HG03439 (cell line): ENCODE data around the gene SPATA25.
"Not testable (repeated sequence)": the region's sequence is repeated elsewhere in the genome, so short reads cannot be mapped to it uniquely, and the experiment has no call there.

Experiments used
- ATAC-seq: cut with Tn5 transposase; IDR thresholded peaks from one replicate; pipeline ENCODE4 v1.9.1; 2021; ENCODE audit warnings: mild to moderate bottlenecking, moderate library complexity; ENCODE audit not compliant: unreplicated experiment

SPATA25 gene

DNA sequence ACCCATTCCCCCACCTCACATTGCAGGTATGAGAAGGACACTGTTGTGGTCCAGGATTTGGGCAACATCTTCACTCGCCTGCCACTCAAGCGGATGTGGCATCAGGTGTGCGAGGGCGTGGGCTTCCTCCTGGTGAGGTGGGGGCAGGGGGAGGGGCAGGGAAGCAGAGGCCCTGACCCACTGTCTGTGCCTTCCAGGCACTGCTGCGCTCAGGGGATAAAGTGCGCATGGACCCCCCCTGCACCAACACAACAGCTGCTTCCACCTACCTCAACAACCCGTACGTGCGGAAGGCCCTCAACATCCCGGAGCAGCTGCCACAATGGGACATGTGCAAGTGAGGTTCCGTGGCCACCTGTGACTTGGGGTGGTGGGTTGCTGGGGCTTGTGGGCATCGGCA, 7.4 kb upstream of the SPATA25 start:
- no peak for ATAC-seq

GRCh38 chr20:45893831-45894230, 6.4 kb upstream of the SPATA25 start:
- no peak for ATAC-seq

DNA sequence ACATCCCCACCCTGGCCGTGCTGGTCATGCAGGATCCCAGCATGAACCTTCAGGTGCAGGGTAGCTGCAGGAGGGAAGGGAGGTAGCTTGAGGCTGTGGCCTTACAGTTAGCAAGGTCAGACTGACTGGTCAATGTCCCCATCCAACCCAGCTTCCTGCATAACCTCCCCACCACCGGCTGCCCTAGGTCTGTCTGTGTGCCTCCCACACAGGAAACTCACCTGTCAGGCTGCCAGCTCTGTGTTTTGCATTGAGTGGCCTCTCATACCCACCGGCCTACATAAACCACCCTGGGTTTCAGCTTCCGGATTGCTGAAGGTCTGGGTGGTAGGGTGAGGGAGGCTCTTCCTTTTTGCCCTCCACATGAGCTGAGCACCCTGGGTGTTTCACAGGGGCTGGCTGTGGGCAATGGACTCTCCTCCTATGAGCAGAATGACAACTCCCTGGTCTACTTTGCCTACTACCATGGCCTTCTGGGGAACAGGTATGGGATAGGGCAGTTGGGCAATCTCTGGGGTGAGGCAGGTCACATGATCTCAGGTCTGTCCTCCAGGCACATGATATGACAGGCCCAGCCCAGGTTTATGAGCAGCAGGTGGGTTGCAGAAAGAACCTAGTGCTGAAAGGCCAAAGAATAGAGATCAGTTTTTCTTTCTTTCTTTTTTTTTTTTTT, 5.5 kb upstream of the SPATA25 start:
- ATAC-seq, result no peak

DNA sequence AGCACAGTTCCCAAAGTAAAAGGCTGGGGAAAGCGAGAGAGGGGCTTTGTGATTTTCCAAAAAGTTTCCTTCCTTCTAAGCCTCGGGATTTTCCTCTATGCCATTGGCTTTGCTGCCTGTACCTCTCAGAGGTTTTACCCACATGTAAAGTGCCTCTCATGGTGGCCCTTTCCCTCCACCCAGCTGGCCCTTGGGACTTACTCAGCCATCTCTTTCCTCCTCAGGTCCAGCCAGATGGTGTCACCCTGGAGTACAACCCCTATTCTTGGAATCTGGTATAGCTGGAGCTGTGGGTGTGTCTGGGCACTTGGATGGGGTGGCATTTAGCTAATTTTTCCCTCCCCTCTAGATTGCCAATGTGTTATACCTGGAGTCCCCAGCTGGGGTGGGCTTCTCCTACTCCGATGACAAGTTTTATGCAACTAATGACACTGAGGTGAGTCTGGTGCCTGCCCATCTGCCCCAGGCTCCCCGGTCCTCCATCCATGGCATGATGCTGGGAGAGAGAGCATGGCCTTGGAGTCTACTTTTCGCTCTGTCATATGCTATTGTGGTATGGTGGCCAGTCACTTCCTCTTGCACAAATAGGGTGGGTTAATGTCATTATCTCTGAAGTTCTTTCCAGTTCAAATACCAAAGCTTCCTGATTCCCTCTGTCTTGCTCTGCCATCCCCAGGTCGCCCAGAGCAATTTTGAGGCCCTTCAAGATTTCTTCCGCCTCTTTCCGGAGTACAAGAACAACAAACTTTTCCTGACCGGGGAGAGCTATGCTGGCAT, 4.8 kb upstream of the SPATA25 start:
- no peak for ATAC-seq

DNA sequence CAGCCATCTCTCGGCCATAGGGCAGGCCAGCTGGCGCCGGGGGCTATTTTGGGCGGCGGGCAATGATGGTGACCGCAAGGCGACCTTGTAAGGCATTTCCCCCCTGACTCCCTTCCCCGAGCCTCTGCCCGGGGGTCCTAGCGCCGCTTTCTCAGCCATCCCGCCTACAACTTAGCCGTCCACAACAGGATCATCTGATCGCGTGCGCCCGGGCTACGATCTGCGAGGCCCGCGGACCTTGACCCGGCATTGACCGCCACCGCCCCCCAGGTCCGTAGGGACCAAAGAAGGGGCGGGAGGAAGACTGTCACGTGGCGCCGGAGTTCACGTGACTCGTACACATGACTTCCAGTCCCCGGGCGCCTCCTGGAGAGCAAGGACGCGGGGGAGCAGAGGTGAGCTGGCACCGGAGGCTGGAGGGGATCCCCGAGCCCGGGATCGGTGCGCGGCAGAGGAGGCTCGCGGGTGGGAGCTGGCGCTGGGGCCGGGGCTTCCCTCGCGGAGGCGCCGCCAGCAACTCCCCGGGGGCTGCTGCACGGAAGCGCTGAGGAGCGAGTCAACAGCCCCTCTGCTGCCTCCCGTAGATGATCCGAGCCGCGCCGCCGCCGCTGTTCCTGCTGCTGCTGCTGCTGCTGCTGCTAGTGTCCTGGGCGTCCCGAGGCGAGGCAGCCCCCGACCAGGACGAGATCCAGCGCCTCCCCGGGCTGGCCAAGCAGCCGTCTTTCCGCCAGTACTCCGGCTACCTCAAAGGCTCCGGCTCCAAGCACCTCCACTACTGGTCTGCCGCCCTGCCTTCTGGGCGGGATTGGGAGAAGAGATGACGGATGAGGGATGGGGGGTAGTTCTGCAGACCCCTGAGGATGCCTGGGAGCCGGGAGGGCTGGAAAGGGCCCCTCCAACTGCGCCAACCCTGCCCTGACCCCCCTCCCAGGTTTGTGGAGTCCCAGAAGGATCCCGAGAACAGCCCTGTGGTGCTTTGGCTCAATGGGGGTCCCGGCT, 3.9 kb upstream of the SPATA25 start, which contains the start of the genes CTSA and NEURL2:
CTSA (plus strand) TSS at position 351 of the 999 bp plus-strand sequence; CDS start at position 585, 234 bp downstream.
NEURL2 (minus strand) TSS at position 224 of the 999 bp plus-strand sequence; CDS start at position 7, 217 bp downstream.
- ATAC-seq, result peak; percentile 72

GRCh38 chr20:45890077-45890984, 2.9 kb upstream of the SPATA25 start:
- peak; percentile 4 for ATAC-seq

- no peak for ATAC-seq
Measured at GRCh38 chr20:45888681-45889080, 1.3 kb upstream of the SPATA25 start.

DNA sequence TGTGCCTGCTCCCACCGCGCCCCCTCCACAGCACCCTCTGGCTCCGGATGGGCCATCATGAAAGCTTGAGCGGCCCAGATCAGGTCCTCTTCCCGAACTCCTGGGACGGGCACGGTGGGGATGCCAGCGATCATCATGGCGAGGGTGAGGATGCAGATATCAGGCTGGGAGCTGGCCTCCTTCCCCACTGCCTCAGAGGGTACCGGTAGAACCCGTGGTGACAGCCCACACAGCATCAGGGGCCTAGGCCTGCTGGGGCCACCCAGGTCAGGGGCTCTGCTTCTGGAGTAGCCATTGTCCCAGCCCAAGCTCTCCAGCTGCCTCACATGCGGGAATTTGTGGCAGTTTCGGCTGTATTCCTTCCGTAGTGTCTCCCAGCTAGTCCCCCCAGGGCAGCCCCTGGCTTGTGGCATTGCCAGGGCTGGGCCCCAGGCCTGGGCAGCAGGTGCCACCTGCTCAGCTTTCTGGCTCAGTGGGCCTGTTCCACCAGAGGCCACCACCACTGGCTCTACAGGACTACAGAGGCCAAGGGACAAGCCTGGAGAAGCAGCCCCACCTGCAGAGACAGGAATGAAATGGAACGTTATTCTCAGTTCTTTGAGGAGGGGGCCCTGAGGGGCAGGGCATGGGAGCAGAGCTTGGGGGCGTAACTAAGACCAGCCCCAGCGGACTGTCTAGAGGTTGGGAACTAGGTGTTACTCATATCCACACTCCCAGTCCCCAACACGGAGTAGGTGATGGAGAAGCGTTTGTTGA, 654 bp downstream of the SPATA25 start:
- ATAC-seq, result no peak

GRCh38 chr20:45883100-45883469, 4.3 kb downstream of the SPATA25 start:
- no peak for ATAC-seq

- no peak for ATAC-seq
Measured at GRCh38 chr20:45882469-45883099, 4.8 kb downstream of the SPATA25 start.

- peak; percentile 95 for ATAC-seq
Measured at GRCh38 chr20:45880988-45881788, 6.2 kb downstream of the SPATA25 start, which contains the start of gene ZSWIM1. Gene ZSWIM1 (plus strand): TSS chr20:45881227. CDS start chr20:45882593, 1,366 bp downstream.

- no peak for ATAC-seq
Measured at GRCh38 chr20:45878076-45878761, 9.2 kb downstream of the SPATA25 start.

DNA sequence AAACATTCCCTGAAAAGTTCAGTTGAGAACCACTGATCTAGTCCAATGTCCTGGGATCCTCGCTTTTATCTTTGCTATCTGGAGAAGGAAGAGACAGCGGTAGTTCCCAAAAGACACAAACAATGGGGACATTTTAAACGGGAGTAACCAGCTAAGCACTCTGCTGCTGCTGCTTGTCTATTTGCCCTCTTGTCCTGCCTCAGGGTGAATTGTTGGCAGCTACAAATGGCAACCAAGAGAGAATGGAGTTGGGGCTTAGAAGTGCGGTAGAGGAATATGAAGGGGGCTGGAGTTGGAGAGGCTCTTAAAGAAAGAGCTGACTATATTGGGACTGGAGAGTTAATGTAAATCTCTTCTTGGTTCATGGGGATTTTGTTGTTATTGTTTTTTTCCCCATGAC, 12.8 kb downstream of the SPATA25 start:
- ATAC-seq, result no peak

- not testable (repeated sequence) for ATAC-seq
Measured at GRCh38 chr20:45874104-45874481, 13.3 kb downstream of the SPATA25 start.

GRCh38 chr20:45873409-45874103, 13.9 kb downstream of the SPATA25 start:
- ATAC-seq, result no peak

GRCh38 chr20:45872626-45873025, 14.8 kb downstream of the SPATA25 start:
- no peak for ATAC-seq

GRCh38 chr20:45867819-45868176, 19.6 kb downstream of the SPATA25 start:
- ATAC-seq, result no peak
